ENCODE results near the gene ZNF444. TPM values are rescaled to one million over a fixed set of nuclear protein-coding genes. Genes with fewer than 3 reads are reported as not detected.

The ZNF444 gene
- total and polyA plus RNA-seq, 12 donors: 7.2 to 66.3 (median 35.8) TPM

DNA sequence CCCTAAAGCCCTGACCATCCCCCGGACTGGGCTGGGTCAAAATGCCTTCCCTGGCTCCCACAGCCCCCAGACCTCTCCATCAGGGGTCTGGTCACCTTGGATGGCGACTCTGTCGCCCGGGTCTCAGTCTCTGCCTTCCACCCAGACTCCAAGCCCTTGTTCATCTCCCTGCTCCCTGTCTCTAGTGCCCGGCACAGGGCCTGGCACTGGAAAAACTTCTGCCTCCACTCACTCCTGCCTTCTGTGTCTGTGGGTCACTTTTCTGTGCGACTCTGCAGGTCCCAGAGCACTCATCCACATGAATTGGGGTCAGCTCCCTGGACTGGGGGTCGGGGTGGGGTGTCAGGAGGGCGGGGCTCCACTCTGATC is 21.1 kb upstream of the ZNF444 start:
- H3K27ac ChIP-seq: peak overlapping the region; percentile 89 to 100 (median 97)
- DNase-seq: no peak
- H3K9me3 ChIP-seq (replicated peaks in 1 of 3): no peaks in the 10 kb centered on the region
- WGBS, 4 donors: 5 to 8% (median 7%) methylated on average over 7 to 8 of the region's 8 CpGs
- peaks cover 19 to 34% of the 10 kb centered on the region in 2 donors for H3K4me1 ChIP-seq (replicated peaks in 1 of 2)
- H3K36me3 ChIP-seq (replicated peaks in 1 of 2): no peaks in the 10 kb centered on the region
- H3K27me3 ChIP-seq: no peaks in the 10 kb centered on the region
- no peak for TF ChIP-seq POLR2A (IDR thresholded peaks at IDR 0.05)
- TF ChIP-seq, protein P1, sequence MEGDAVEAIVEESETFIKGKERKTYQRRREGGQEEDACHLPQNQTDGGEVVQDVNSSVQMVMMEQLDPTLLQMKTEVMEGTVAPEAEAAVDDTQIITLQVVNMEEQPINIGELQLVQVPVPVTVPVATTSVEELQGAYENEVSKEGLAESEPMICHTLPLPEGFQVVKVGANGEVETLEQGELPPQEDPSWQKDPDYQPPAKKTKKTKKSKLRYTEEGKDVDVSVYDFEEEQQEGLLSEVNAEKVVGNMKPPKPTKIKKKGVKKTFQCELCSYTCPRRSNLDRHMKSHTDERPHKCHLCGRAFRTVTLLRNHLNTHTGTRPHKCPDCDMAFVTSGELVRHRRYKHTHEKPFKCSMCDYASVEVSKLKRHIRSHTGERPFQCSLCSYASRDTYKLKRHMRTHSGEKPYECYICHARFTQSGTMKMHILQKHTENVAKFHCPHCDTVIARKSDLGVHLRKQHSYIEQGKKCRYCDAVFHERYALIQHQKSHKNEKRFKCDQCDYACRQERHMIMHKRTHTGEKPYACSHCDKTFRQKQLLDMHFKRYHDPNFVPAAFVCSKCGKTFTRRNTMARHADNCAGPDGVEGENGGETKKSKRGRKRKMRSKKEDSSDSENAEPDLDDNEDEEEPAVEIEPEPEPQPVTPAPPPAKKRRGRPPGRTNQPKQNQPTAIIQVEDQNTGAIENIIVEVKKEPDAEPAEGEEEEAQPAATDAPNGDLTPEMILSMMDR (IDR thresholded peaks at IDR 0.05): no peak
- intact Hi-C loops (cut with DNase I): no loop called here
- H3K4me3 ChIP-seq: peak overlapping the region in 3 of 4 donors; percentile 25 to 94 (median 50)

DNA sequence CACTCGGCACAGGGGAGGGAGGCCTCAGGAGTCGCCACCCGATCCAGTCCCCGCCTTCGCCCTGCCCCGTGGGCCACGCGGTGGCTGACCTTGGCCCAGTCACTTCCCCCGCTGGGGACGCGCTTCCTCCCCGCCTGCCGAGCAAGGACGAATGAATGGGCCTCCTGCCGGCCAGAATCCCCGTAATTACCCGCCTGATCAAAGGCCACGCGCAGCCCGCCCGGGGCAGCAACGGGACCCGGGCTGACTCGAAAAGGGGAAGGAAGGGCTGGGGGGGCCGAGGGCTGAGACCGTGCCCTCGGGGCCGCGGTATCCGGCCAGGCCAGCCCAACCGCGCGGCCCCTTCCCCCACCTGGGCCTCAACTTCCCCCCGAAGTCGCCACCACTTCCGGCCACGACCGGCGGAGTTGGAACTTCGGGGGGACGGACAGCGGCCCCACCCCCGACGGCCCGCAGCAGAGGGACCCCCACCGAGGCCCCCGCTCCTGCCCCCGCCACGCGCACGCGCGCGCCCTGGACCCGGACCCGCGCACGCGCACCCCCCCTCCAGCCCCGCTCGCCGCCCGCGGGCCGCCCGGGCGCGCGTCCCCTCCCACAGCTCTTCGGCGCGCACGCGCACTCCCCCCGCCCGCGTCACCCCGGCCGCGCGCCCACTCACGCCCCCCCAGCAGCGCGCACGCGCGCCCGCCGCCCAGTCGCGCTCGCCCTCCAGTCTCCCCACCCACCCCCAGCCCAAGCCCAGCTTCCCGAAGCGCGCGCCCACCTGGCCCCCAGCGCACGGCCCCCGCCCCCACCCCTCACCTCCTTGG is 20.5 kb upstream of the ZNF444 start:
- no peaks in the 10 kb centered on the region for H3K36me3 ChIP-seq (replicated peaks in 1 of 2)
- peaks cover 19 to 33% of the 10 kb centered on the region in 2 donors for H3K4me1 ChIP-seq (replicated peaks in 1 of 2)
- H3K27me3 ChIP-seq: no peaks in the 10 kb centered on the region
- DNase-seq: peak; percentile 91 to 96 (median 93)
- intact Hi-C loops (cut with DNase I): no loop called here
- H3K27ac ChIP-seq: peak overlapping the region; percentile 89 to 100 (median 97)
- WGBS, 4 donors: 0 to 1% (median 0%) methylated on average over 11 to 97 of the region's 99 CpGs
- TF ChIP-seq, protein P1 (IDR thresholded peaks at IDR 0.05): peak in 5 of 6 experiments; percentile 9 to 45 (median 42)
- TF ChIP-seq POLR2A (IDR thresholded peaks at IDR 0.05): peak; percentile 59 to 81
- H3K4me3 ChIP-seq: peak overlapping the region in 3 of 4 donors; percentile 25 to 94 (median 50)
- no peaks in the 10 kb centered on the region for H3K9me3 ChIP-seq (replicated peaks in 1 of 3)

DNA sequence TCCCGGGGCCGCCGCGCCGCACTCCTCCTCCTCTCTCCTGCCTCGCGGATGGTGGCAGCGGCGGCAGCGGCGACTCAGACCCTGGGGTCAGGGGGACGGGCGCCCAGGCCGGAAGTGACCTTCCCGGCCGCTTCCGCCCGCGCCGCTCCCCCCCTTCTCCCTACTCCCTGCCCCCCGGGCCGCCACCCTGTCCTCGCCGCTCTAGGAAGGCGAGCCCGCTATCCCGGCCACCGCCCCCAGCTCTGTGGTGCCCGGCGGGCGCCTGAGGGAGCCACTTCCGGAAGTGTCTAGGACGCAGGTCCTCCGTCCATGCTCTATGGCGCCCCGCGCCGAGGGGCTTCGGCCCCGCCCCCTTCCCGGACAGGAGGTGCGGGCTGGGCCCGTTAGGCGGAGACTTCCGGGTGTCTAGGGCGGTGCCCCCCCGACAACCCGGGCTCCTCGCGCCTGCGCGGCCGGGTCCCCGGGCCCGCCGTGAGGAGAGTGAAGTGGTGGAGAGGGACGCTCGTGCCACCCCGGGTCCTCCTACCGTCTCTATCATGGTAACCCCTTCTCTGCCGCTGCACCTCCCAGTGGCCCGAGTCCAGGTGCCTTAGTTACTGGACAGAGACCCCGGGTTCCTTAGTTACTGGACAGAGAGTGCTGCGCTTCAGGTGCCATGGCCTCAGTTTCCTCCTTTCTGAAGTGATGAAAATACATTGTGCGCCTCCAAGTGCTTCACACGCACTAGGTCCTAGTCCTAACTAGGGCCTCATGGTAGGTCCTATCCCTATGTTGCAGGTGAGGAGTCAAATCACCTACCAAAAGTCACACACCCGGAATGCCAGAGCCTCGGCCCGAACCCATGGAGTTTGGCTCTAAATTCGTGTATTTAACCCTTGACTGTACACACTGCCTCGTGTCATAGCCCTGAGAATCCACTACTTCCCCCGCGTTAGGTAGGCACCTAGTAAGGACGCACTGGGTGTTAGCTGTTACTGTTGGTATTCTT is 19.6 kb upstream of the ZNF444 start, which contains the start of gene ZNF787:
TSS of gene ZNF787 (minus strand) at position 116 of the 988 bp plus-strand sequence. CDS start 18,078 bp downstream, outside the sequence.
- peak within 1 kb of the TSS; percentile 89 to 100 (median 97) for H3K27ac ChIP-seq
- peak; percentile 97 to 99 (median 98) for DNase-seq
- intact Hi-C loops (cut with DNase I): no loop called here
- H3K4me3 ChIP-seq: peak within 1 kb of the TSS in 3 of 4 donors; percentile 25 to 94 (median 50)
- TF ChIP-seq POLR2A (IDR thresholded peaks at IDR 0.05): peak in 1 of 2 donors; percentile 81
- TF ChIP-seq, protein P1 (IDR thresholded peaks at IDR 0.05): no peak
- no peaks in the 10 kb centered on the region for H3K9me3 ChIP-seq (replicated peaks in 1 of 3)
- 5 to 23% (median 7%) methylated on average over 13 to 74 of the region's 74 CpGs for WGBS, 4 donors
- H3K36me3 ChIP-seq (replicated peaks in 1 of 2): no peaks in the 10 kb centered on the region
- peaks cover 19 to 33% of the 10 kb centered on the region in 2 donors for H3K4me1 ChIP-seq (replicated peaks in 1 of 2)
- H3K27me3 ChIP-seq: no peaks in the 10 kb centered on the region
